ENCODE results near the gene HERC2. TPM values are rescaled to one million over a fixed set of nuclear protein-coding genes. Genes with fewer than 3 reads are reported as not detected.
"Not testable (repeated sequence)": the region's sequence is repeated elsewhere in the genome, so short reads cannot be mapped to it uniquely, and the experiment has no call there.

The HERC2 gene
- total RNA-seq, 2 donors from 2014 or later, result 105 to 112 TPM

DNA sequence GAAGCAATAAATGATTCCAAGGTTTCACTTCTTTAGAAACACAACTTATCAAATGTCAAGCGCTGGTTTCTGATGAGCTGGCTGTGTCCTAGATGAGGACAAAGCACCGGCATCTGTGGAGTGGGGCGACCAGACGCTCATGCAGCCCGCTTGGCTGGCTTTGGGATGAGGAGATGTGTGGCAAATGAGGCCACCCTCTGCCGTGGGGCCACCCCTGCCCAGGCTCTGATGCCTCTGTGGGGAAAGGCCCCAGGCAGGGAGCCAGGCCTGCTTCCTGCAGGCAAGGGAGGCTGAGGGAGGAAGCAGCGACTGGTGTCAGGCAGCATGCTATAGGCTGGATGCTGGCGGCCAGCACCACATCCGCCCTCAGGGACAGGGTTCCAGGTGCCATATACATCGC, 102.9 kb downstream of the HERC2 start:
- Histone ChIP-seq H3K27me3 (ENCODE audit: control insufficient read depth, insufficient read depth, low read length, poor library complexity, severe bottlenecking) (no peaks in the 10 kb centered on the region), H3K36me3 (ENCODE audit: control insufficient read depth, insufficient read depth, low read length) (peaks cover 23% of the 10 kb centered on the region), H3K4me3 (ENCODE audit: low read length) (no peak overlapping the region), H3K4me1 (ENCODE audit: control insufficient read depth, insufficient read depth, low read length) (no peaks in the 10 kb centered on the region), H3K27ac (ENCODE audit: low read depth, low read length) (peak overlapping the region; percentile 34), H3K9me3 (ENCODE audit: control insufficient read depth, low read length) (no peaks in the 10 kb centered on the region), H3K9ac (ENCODE audit: extremely low read depth, low read length, poor library complexity, severe bottlenecking) (no peak overlapping the region)
- Mint-ChIP-seq H3K36me3 (ENCODE audit: low read depth) (peaks cover 43% of the 10 kb centered on the region), H3K9me3 (no peaks in the 10 kb centered on the region), H3K4me3 (no peak overlapping the region), H3K4me1 (no peaks in the 10 kb centered on the region), H3K27me3 (ENCODE audit: insufficient read depth) (no peaks in the 10 kb centered on the region), H3K27ac (no peak overlapping the region)
- no peak for DNase-seq
- WGBS, 2 experiments (ENCODE audit: insufficient coverage in 1 of 2, insufficient read length in 1 of 2), result 97 to 100% methylated on average over 5 to 10 of the region's 10 CpGs
- TF ChIP-seq, protein P1, sequence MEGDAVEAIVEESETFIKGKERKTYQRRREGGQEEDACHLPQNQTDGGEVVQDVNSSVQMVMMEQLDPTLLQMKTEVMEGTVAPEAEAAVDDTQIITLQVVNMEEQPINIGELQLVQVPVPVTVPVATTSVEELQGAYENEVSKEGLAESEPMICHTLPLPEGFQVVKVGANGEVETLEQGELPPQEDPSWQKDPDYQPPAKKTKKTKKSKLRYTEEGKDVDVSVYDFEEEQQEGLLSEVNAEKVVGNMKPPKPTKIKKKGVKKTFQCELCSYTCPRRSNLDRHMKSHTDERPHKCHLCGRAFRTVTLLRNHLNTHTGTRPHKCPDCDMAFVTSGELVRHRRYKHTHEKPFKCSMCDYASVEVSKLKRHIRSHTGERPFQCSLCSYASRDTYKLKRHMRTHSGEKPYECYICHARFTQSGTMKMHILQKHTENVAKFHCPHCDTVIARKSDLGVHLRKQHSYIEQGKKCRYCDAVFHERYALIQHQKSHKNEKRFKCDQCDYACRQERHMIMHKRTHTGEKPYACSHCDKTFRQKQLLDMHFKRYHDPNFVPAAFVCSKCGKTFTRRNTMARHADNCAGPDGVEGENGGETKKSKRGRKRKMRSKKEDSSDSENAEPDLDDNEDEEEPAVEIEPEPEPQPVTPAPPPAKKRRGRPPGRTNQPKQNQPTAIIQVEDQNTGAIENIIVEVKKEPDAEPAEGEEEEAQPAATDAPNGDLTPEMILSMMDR (conservative IDR thresholded peaks at IDR 0.05), result no peak

DNA sequence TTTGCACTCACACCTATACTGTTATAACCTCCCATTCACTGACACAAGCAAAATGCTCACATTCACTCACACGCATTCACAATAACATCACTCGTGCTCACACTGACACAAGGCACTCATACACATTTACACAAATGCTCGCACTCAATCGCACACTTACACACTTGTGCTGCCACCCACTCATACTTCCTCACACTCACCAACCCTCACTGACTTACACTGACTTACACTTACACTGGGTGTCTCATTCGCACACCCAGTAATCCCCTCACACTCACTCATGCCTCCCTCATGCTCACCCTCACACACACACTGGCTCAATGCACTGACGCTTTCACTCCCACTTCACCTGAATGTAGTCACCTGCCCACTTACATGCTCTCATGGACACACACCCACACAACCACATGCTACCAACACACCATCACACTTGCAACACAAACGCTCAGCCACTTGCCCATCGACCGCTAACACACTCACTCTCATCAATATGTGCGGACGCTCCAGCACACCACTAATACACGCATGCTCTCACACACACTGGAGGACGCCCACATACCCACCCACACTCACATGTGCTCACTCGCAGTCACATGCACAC, 104.9 kb downstream of the HERC2 start:
- 92 to 93% methylated on average over 6 to 13 of the region's 14 CpGs for WGBS, 2 experiments (ENCODE audit: insufficient coverage in 1 of 2, insufficient read length in 1 of 2)
- peaks cover 43% of the 10 kb centered on the region for H3K36me3 Mint-ChIP-seq (ENCODE audit: low read depth)
- H3K9ac ChIP-seq (ENCODE audit: extremely low read depth, low read length, poor library complexity, severe bottlenecking); H3K4me1 ChIP-seq (ENCODE audit: control insufficient read depth, insufficient read depth, low read length); H3K9me3 Mint-ChIP-seq; H3K27me3 ChIP-seq (ENCODE audit: control insufficient read depth, insufficient read depth, low read length, poor library complexity, severe bottlenecking); H3K4me1 Mint-ChIP-seq; H3K27ac Mint-ChIP-seq; H3K9me3 ChIP-seq (ENCODE audit: control insufficient read depth, low read length); H3K4me3 Mint-ChIP-seq; H3K27me3 Mint-ChIP-seq (ENCODE audit: insufficient read depth); H3K27ac ChIP-seq (ENCODE audit: low read depth, low read length); DNase-seq; H3K4me3 ChIP-seq (ENCODE audit: low read length): not testable (repeated sequence)
- H3K36me3 ChIP-seq (ENCODE audit: control insufficient read depth, insufficient read depth, low read length), result peaks cover 23% of the 10 kb centered on the region

DNA sequence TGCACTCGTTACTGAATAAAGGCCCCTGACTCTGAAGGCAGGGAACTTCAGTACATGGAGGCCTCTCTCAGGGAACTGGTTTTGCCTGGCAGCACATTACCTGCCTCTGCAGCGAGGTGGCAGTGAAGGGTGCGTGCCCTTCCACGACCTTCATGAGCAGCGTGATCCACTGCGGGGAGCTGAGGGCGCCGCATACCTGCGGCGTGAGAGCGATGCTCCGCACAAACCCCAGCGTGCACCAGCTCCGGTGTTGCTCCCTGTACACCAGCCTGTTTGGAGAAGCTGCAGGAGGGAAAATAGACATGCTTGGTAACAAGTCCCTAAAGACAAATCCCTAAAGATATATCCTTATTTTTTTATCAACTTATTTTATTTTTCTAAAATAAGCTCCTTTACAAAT, 106.5 kb downstream of the HERC2 start:
- not testable (repeated sequence) for H3K9me3 Mint-ChIP-seq; H3K27me3 Mint-ChIP-seq (ENCODE audit: insufficient read depth); H3K9ac ChIP-seq (ENCODE audit: extremely low read depth, low read length, poor library complexity, severe bottlenecking); H3K27me3 ChIP-seq (ENCODE audit: control insufficient read depth, insufficient read depth, low read length, poor library complexity, severe bottlenecking); H3K27ac Mint-ChIP-seq; H3K27ac ChIP-seq (ENCODE audit: low read depth, low read length); H3K4me3 Mint-ChIP-seq; H3K4me1 Mint-ChIP-seq; DNase-seq; H3K9me3 ChIP-seq (ENCODE audit: control insufficient read depth, low read length); H3K4me1 ChIP-seq (ENCODE audit: control insufficient read depth, insufficient read depth, low read length); H3K4me3 ChIP-seq (ENCODE audit: low read length)
- WGBS, 2 experiments (ENCODE audit: insufficient coverage in 1 of 2, insufficient read length in 1 of 2), result 100% methylated on average over 10 of the region's 14 CpGs; no CpG with 5 or more reads in 1 of the 2 experiments
- peaks cover 47% of the 10 kb centered on the region for H3K36me3 Mint-ChIP-seq (ENCODE audit: low read depth)
- H3K36me3 ChIP-seq (ENCODE audit: control insufficient read depth, insufficient read depth, low read length), result peaks cover 23% of the 10 kb centered on the region

DNA sequence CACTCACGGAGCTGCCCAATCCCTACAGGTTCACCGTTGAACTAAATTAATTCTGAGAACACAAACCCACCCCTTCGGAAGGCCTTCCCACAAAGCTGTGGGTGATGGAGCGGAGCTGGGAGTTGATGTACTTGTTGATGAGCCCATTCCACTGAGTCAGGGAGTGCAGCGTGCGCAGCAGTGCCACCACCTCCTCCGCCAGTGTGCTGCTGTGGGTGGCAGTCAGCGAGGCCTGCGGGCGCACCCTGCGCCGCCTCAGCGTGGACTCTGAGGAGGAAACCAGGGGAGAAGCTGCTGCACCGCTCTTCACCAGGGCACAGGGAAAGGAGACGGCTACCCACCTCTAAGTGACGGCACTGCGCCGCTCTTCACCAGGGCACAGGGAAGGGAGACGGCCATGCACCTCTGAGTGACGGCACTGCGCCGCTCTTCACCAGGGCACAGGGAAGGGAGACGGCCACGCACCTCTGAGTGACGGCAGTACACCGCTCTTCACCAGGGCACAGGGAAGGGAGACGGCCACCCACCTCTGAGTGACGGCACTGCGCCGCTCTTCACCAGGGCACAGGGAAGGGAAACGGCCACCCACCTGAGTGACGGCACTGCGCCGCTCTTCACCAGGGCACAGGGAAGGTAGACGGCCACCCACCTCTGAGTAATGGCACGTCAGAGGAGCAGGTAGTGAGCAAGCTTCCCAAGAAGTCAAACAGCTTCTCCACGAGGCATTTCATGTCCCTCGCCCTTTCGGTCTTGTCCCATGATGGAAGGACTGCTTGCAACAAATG, 107.8 kb downstream of the HERC2 start:
- not testable (repeated sequence) for H3K27ac Mint-ChIP-seq; H3K4me3 ChIP-seq (ENCODE audit: low read length); DNase-seq; H3K9me3 Mint-ChIP-seq; H3K4me1 ChIP-seq (ENCODE audit: control insufficient read depth, insufficient read depth, low read length); H3K4me1 Mint-ChIP-seq; H3K27me3 ChIP-seq (ENCODE audit: control insufficient read depth, insufficient read depth, low read length, poor library complexity, severe bottlenecking); H3K4me3 Mint-ChIP-seq; H3K9ac ChIP-seq (ENCODE audit: extremely low read depth, low read length, poor library complexity, severe bottlenecking); H3K9me3 ChIP-seq (ENCODE audit: control insufficient read depth, low read length); H3K27ac ChIP-seq (ENCODE audit: low read depth, low read length); H3K27me3 Mint-ChIP-seq (ENCODE audit: insufficient read depth)
- peaks cover 43% of the 10 kb centered on the region for H3K36me3 Mint-ChIP-seq (ENCODE audit: low read depth)
- 97 to 98% methylated on average over 17 to 39 of the region's 39 CpGs for WGBS, 2 experiments (ENCODE audit: insufficient coverage in 1 of 2, insufficient read length in 1 of 2)
- peaks cover 17% of the 10 kb centered on the region for H3K36me3 ChIP-seq (ENCODE audit: control insufficient read depth, insufficient read depth, low read length)

DNA sequence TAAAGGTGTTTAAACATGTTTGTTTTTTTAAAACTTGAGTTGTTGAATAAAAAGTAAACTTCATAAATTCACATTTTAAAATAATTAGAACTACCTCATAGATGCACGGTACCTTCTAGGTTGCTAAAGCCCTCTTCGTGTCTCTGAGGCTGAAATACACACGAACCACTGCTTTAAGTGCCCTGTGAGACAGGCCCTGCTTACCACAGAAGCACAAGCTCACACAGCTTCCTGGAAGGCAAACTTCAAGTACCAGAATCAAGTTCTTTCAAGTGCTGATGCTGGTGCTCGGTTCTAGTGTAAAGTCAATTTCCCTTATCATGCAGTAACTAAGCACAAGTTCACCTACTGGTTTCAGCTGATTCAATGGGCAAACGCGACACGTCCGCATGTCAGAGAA, 108.6 kb downstream of the HERC2 start:
- H3K4me1 Mint-ChIP-seq; H3K27ac ChIP-seq (ENCODE audit: low read depth, low read length); H3K4me1 ChIP-seq (ENCODE audit: control insufficient read depth, insufficient read depth, low read length); H3K27ac Mint-ChIP-seq; H3K9me3 ChIP-seq (ENCODE audit: control insufficient read depth, low read length); DNase-seq; H3K27me3 ChIP-seq (ENCODE audit: control insufficient read depth, insufficient read depth, low read length, poor library complexity, severe bottlenecking); H3K4me3 ChIP-seq (ENCODE audit: low read length); H3K9me3 Mint-ChIP-seq; H3K27me3 Mint-ChIP-seq (ENCODE audit: insufficient read depth); H3K4me3 Mint-ChIP-seq; H3K9ac ChIP-seq (ENCODE audit: extremely low read depth, low read length, poor library complexity, severe bottlenecking): not testable (repeated sequence)
- H3K36me3 ChIP-seq (ENCODE audit: control insufficient read depth, insufficient read depth, low read length), result peaks cover 10% of the 10 kb centered on the region
- H3K36me3 Mint-ChIP-seq (ENCODE audit: low read depth), result peaks cover 41% of the 10 kb centered on the region
- WGBS, 2 experiments (ENCODE audit: insufficient coverage in 1 of 2, insufficient read length in 1 of 2), result 96 to 100% methylated on average over 3 to 5 of the region's 8 CpGs
